Stimulated activated CD4-positive, alpha-beta T cell treated with anti-CD3 and anti-CD28 coated beads, TNF-alpha, amount 100 ng/mL, for 24 hours (primary cell): ENCODE measurements around the gene CTSK.
A peak's percentile ranks its signal among the peaks of the same experiment; 100 is the strongest.
"Not testable (repeated sequence)": the region's sequence is repeated elsewhere in the genome, so short reads cannot be mapped to it uniquely, and the experiment has no call there.

ENCODE experiments used
- DNase-seq, 3 experiments: peaks; one replicate each; pipeline ENCODE4 v3.0.0-alpha.2; 2020; ENCODE audit warnings: low read depth in 3 of 3

Gene CTSK

GRCh38 chr1:150808121-150808520 lies at the start of gene CTSK:
Gene CTSK (minus strand): TSS chr1:150808260. CDS start chr1:150806805, 1,455 bp downstream.
- DNase-seq = no peak

- not testable (repeated sequence) for DNase-seq
These were observed 44.7 kb upstream of the CTSK start for GRCh38 chr1:150852734-150853133.

GRCh38 chr1:150850801-150851362 lies 42.8 kb upstream of the CTSK start:
- DNase-seq = not testable (repeated sequence)

GRCh38 chr1:150846473-150847146 lies 38.5 kb upstream of the CTSK start:
- no peak for DNase-seq

GRCh38 chr1:150843474-150843873 lies 35.4 kb upstream of the CTSK start:
- DNase-seq = no peak

GRCh38 chr1:150842964-150843363 lies 34.9 kb upstream of the CTSK start:
- no peak for DNase-seq

- no peak for DNase-seq
These were observed 34.3 kb upstream of the CTSK start for GRCh38 chr1:150842343-150842742.

- no peak for DNase-seq
These were observed 33.6 kb upstream of the CTSK start for GRCh38 chr1:150841626-150842025.

GRCh38 chr1:150840850-150841249 lies 32.8 kb upstream of the CTSK start:
- not testable (repeated sequence) for DNase-seq

- DNase-seq = no peak
These were observed 28.2 kb upstream of the CTSK start for GRCh38 chr1:150836129-150836773.

- not testable (repeated sequence) for DNase-seq
These were observed 25.9 kb upstream of the CTSK start for GRCh38 chr1:150833961-150834360.

- no peak for DNase-seq
These were observed 24.5 kb upstream of the CTSK start for GRCh38 chr1:150832597-150832996.

GRCh38 chr1:150829751-150830150 lies 21.7 kb upstream of the CTSK start:
- DNase-seq = no peak

GRCh38 chr1:150826299-150826698 lies 18.2 kb upstream of the CTSK start:
- DNase-seq = no peak

- DNase-seq = no peak
These were observed 12.9 kb upstream of the CTSK start for GRCh38 chr1:150820730-150821512.

GRCh38 chr1:150815871-150816270 lies 7.8 kb upstream of the CTSK start:
- DNase-seq = no peak

- DNase-seq = peak in 1 of 3 experiments; percentile 19
These were observed 5.1 kb upstream of the CTSK start for GRCh38 chr1:150813028-150813707.

GRCh38 chr1:150810958-150811659 lies 3.0 kb upstream of the CTSK start:
- DNase-seq = no peak

GRCh38 chr1:150809651-150810050 lies 1.6 kb upstream of the CTSK start:
- no peak for DNase-seq

GRCh38 chr1:150808846-150809245 lies 786 bp upstream of the CTSK start:
- DNase-seq = no peak
